Non-pigmented ciliary epithelial cell (primary cell): Measurements from ENCODE around the gene CAPSL.
"Not testable (repeated sequence)": the region's sequence is repeated elsewhere in the genome, so short reads cannot be mapped to it uniquely, and the experiment has no call there.

Experiments
- DNase-seq: peaks from one replicate; pipeline ENCODE4 v3.0.0-alpha.2; 2010; ENCODE audit warnings: low read depth

Gene CAPSL

GRCh38 chr5:35938568-35939227 is at the start of gene CAPSL:
TSS of gene CAPSL (minus strand) at chr5:35938622. CDS start at chr5:35921120, 17,502 bp downstream.
- DNase-seq, result no peak

GRCh38 chr5:35987776-35988175 is 49.4 kb upstream of the CAPSL start:
- DNase-seq, result no peak

DNA sequence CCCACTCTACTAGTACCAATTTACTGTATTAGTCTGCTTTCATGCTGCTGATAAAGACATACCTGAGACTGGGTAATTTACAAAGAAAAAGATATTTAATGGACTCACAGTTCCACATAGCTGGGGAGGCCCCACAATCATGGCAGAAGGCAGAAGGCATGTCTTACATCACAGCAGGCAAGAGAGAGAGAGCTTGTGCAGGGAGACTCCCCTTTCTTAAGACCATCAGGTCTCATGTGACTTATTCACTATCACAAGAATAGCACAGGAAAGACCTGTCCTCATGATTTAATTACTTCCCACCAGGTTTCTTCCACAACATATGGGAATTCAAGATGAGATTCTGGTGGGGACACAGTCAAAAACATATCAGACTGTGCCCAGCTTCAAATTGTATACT is 41.3 kb upstream of the CAPSL start:
- DNase-seq, result no peak

- DNase-seq, result not testable (repeated sequence)
These were observed 38.4 kb upstream of the CAPSL start for GRCh38 chr5:35976859-35977258.

GRCh38 chr5:35974570-35974969 is 36.1 kb upstream of the CAPSL start:
- no peak for DNase-seq

GRCh38 chr5:35971878-35972210 is 33.4 kb upstream of the CAPSL start:
- no peak for DNase-seq

DNA sequence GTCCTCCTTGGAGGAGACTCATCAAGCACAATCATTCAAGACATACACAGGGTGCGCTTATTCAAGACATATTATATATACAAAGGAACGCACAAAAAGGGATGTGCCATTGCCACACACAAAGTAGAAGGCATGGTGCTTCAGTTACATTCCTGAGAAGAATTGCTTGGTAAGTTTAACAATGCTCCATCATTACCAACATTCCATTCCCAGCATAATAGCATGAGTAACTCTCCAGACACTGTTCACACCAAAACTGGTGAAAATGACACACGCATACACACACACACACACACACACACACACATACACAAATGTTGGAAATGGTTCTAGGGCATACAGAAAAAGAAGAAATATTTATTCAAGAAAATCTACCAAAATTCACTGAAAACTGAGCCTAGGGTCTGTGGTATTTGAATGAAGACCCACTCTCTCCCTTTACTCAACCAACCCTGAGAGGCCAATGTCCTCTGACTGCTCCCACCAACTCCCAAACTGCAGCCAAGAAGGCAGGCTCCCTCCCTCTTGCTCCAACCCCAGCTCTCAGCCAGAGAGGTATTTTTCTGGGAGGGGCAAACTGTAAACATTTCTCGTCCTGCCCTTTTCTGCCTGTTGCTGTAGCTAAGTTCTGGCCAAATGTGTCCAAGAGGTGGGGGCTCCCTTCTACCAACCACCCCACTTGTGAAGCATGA is 32.9 kb upstream of the CAPSL start:
- DNase-seq, result no peak

- no peak for DNase-seq
These were observed 25.0 kb upstream of the CAPSL start for GRCh38 chr5:35963381-35963843.

- DNase-seq, result no peak
These were observed 21.9 kb upstream of the CAPSL start for GRCh38 chr5:35960328-35960727.

DNA sequence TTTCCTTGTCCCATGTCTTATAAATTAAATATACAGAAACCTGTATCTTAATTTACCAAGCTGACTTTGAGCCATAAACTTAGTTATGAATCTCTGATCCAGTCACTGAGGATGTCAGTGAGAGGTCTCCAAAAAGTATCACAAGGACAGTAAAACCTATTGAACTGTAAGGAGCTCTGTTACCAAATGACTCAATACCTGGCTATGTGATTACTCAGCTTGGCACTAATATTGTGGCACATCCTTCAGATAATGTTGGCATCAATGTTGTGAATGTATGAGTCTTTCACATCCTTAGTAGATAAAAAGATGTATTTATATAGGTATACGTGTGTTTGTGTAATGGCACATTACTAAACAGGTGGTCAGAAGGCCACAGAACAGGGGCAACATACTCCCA is 18.0 kb upstream of the CAPSL start:
- no peak for DNase-seq

- DNase-seq, result no peak
These were observed 15.8 kb upstream of the CAPSL start for GRCh38 chr5:35954175-35954574.

GRCh38 chr5:35947085-35947484 is 8.7 kb upstream of the CAPSL start:
- DNase-seq, result no peak

- no peak for DNase-seq
These were observed 1.2 kb upstream of the CAPSL start for GRCh38 chr5:35939639-35940038.

GRCh38 chr5:35926389-35927051 is 11.9 kb downstream of the CAPSL start:
- DNase-seq, result no peak

GRCh38 chr5:35924950-35925722 is 13.3 kb downstream of the CAPSL start:
- DNase-seq, result no peak

DNA sequence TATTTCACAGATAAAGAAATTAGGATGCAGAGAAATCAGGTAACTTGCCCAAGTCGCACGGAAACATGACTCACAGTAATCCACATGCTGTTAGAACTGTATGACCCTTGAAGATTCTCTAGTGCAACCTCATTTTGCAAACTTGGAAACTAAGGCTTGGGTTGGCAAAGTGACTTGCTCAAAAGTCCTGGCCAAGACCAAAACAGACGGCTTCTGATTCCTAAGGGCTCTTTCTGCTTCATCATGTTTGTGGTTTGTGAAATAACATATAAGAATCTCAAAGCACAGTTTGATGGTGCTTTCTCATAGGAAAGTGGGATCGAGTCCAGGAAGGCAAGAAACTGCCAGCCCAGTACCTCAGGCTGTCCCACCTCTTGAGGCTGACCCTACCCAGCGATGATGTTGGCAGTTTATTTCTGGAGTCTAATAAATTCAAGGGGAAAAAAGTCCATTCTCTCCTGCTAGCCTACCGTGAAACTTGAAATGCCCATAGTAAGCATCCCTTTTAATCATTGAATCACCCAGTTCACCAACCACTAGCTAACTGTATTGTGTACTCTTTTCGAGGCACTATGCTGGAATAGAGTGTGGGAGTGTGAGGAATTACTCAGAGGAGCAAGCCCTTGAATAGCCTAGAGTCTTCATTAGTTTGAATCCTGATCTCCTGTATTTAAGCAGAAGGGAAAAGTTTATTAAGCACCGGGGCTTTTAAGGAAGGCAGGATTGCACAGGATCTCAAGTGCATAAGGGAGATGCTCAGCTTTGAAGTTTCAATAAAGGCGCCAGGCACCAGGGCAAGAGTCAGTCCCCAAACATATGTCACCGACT is 14.1 kb downstream of the CAPSL start:
- DNase-seq, result no peak

DNA sequence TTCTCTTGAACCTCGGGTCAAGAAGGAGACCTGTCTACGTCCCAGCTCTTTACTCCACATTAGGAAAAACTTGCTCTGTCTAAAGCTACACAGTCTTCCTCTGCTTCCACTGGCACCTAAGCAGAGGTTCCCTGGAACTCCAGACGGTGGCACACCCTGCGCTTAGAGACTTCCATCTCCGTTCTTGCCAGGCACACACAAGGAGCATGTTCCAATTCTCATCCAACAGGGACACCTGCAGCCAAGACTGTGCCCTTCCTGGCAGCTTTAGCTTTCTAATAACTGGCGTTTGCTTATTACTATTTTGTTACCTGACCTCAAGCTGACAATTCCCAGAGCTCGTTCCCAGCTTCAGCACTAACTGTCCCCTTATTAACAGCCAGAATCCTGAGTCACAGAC is 16.0 kb downstream of the CAPSL start:
- no peak for DNase-seq

DNA sequence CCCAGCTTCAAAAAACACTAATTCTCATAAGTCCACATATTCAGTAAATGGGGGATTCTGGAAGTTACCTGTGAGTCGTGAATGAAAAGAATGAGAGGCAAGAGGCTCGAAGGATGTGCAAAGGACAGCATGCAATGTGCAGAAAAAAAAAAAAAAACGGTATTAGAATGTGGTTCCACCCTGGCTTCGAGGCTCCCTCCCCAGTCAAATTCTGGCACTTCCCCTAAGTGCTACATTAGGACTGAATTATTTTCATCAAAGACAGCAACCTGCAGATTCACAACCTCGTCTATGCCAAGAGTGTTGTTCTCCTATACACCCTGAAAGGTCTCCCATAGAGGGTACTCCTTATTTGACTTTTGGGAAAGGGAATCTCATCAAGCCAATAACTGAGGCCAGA is 16.5 kb downstream of the CAPSL start:
- DNase-seq, result no peak

DNA sequence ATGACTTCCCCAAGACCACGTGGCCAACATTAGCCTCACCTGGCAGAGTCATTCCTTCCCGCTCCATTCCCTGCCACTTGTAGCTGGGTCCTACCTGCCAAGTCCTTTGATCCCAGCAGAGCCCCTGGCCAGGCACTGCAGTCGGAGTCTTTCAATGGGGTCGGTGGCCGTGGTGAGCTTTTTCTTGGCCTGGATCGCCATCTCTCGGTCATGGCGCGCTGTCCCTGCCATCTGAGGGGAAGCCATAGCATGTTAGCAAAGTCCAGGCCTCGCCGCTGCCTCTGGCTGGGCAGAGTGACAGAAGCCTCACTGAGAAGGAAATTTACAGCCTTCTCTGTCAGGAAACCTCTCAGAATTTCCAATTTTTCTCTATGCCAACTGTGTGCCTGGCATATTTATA is 17.5 kb downstream of the CAPSL start:
- no peak for DNase-seq

DNA sequence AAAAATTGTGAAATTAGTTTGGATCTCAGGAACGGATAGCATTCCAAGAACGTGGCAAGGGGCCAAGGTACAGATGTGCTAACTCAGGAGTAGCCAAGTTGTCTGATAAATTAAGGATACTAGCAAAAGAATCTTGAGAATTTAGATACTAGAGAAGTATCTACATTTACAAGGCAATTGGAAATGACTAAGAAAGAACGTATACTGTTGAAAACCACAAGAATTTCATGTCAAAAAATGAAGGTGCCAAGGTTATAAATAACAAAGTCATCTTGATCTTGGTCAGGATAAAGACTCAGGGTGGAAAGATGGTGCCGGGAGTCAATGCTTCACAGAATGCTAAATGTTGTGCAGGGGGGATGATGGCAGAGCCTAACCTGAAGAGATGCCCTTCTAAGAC is 19.2 kb downstream of the CAPSL start:
- peak; percentile 71 for DNase-seq

GRCh38 chr5:35908814-35909213 is 29.6 kb downstream of the CAPSL start:
- no peak for DNase-seq

- no peak for DNase-seq
These were observed 30.2 kb downstream of the CAPSL start for GRCh38 chr5:35908228-35908627.
